Measurements from ENCODE around the gene KATNA1. TPM values are rescaled to one million over a fixed set of nuclear protein-coding genes. Genes with fewer than 3 reads are reported as not detected.

The KATNA1 gene
- total RNA-seq, 4 donors from 2014 or later: 11.7 to 27.5 (median 15.6) TPM

DNA sequence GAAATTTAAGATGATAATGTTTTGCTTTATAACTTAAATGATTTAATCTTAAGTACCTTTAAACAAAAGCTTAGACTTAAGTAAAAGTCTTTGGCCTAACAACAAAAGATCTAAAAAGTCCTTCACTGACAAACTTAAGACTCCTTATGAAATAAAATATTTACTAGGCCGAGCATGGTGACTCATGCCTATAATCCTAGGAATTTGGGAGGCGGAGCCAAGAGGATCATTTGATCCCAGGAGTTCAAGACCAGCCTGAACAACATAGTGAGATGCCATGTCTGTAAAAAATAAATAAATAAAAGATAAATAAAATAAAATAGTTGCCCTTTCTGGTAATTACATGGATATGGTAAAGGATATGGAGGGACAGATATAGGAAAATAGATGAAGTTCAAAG is 12.4 kb downstream of the KATNA1 start:
- Histone ChIP-seq H3K9me3 (no peaks in the 10 kb centered on the region), H3K27me3 (no peaks in the 10 kb centered on the region), H3K36me3 (peaks cover 0 to 65% (median under 1%) of the 10 kb centered on the region in 3 donors), H3K27ac (no peak overlapping the region), H3K4me3 (no peak overlapping the region), H3K4me1 (no peaks in the 10 kb centered on the region)
- no peak for TF ChIP-seq POLR2A (IDR thresholded peaks at IDR 0.05)
- TF ChIP-seq, protein P1, sequence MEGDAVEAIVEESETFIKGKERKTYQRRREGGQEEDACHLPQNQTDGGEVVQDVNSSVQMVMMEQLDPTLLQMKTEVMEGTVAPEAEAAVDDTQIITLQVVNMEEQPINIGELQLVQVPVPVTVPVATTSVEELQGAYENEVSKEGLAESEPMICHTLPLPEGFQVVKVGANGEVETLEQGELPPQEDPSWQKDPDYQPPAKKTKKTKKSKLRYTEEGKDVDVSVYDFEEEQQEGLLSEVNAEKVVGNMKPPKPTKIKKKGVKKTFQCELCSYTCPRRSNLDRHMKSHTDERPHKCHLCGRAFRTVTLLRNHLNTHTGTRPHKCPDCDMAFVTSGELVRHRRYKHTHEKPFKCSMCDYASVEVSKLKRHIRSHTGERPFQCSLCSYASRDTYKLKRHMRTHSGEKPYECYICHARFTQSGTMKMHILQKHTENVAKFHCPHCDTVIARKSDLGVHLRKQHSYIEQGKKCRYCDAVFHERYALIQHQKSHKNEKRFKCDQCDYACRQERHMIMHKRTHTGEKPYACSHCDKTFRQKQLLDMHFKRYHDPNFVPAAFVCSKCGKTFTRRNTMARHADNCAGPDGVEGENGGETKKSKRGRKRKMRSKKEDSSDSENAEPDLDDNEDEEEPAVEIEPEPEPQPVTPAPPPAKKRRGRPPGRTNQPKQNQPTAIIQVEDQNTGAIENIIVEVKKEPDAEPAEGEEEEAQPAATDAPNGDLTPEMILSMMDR (IDR thresholded peaks at IDR 0.05): no peak
- 46 to 67% methylated on average over 2 of the region's 2 CpGs for WGBS, 2 donors
- no peak for DNase-seq
- intact Hi-C loops (cut with DNase I): no loop called here

DNA sequence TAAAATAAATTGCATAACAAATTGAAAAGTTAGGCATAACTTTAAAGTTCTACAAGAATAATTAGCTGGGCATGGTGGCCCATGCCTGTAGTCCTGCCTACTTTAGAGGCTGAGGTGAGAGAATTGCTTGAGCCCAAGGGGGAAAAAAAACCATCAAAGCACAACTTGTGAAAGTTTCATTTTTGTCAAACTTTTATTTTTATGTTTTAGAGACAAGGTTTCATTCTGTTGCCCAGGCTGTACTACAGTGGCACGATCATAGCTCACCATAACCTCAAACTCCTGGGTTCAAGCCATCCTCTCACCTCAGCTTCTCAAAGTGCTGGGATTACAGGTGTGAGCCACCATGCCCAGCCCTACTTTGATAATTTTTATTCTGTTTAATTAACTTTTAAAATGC is 14.2 kb downstream of the KATNA1 start:
- intact Hi-C loops (cut with DNase I): no loop called here
- TF ChIP-seq, protein P1 (IDR thresholded peaks at IDR 0.05): no peak
- no peak for TF ChIP-seq POLR2A (IDR thresholded peaks at IDR 0.05)
- H3K36me3 ChIP-seq: peaks cover 0 to 83% (median 7%) of the 10 kb centered on the region in 3 donors
- no peak for DNase-seq
- no peak overlapping the region for H3K27ac ChIP-seq
- H3K4me1 ChIP-seq: no peaks in the 10 kb centered on the region
- no peaks in the 10 kb centered on the region for H3K9me3 ChIP-seq
- no peaks in the 10 kb centered on the region for H3K27me3 ChIP-seq
- WGBS, 2 donors: 95 to 100% methylated on average over 1 of the region's 1 CpG
- H3K4me3 ChIP-seq: no peak overlapping the region

DNA sequence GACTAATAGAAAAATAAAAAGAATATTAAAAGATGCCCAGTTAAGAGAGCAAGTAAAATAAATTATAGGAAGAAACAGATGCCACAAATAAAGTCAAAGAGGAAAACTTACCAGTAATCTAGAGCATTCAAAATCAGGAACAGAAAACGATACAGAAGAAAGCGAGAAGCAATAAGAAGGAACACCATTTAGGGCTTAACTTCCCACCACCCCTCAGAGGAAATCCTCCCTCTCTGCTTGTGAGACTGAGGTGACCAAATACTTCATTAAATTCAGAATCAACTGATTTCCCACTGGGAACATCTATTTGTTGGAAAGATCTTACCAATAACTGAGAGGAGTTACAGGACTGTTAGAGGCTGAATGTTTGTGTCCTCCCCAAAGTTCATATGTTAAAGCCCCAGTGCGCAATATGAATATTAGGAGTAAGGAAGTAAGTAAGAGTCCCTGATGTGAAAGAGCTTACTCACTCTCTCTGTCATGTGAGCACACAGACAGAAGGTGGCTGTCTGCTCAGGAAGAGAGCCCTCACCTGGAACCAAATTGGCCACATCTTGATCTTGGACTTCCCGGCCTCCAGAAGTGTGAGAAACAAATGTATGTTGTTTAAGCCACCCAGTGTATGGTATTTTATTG is 19.5 kb downstream of the KATNA1 start:
- Histone ChIP-seq H3K27ac (no peak overlapping the region), H3K4me3 (no peak overlapping the region), H3K27me3 (no peaks in the 10 kb centered on the region), H3K36me3 (peaks cover 0 to 71% (median 7%) of the 10 kb centered on the region in 3 donors), H3K4me1 (no peaks in the 10 kb centered on the region), H3K9me3 (no peaks in the 10 kb centered on the region)
- intact Hi-C loops (cut with DNase I): no loop called here
- no peak for DNase-seq
- 76 to 89% methylated on average over 4 of the region's 4 CpGs for WGBS, 2 donors
- TF ChIP-seq POLR2A (IDR thresholded peaks at IDR 0.05): no peak
- TF ChIP-seq, protein P1 (IDR thresholded peaks at IDR 0.05): no peak

DNA sequence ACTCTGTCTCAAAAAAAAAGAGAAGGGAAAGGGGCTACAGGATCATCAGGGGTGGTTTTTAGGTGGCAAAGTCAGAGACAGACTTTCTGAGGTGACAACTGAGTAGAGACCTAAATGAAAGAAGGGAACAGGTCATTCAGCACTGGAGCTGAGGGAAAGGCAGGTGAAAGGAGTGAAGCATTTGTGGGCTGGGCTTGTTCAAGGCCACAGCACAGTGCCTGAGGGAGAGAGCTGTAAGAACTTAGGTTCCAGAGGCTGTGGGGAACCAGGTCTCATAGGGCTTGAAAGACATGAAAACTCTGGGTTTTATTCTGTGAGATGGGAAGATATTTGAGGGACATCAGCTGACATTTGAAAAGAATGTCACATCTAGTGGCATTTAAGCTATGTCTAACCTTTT is 20.8 kb downstream of the KATNA1 start:
- Histone ChIP-seq H3K36me3 (peaks cover 0 to 69% (median 7%) of the 10 kb centered on the region in 3 donors), H3K27me3 (no peaks in the 10 kb centered on the region), H3K4me1 (no peaks in the 10 kb centered on the region), H3K9me3 (no peaks in the 10 kb centered on the region), H3K4me3 (no peak overlapping the region), H3K27ac (no peak overlapping the region)
- intact Hi-C loops (cut with DNase I): no loop called here
- TF ChIP-seq, protein P1 (IDR thresholded peaks at IDR 0.05): no peak
- no peak for TF ChIP-seq POLR2A (IDR thresholded peaks at IDR 0.05)
- DNase-seq: no peak

DNA sequence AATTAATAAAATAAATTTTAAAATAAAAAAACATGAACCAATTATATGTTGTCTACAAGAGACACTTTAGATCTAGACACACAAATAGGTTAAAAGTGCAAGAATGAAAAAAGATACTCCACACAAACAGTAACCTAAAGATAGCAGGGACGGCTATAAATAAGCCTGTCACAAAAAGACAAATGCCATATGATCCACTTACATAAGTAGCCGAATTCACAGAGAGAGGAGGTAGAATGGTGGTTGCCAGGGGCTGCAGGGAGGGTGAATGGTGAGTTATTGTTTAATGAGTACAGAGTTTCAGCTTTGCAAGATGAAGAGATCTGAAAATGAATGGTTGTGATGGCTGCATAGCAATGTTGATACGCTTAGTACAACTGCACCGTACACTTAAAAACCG is 32.7 kb downstream of the KATNA1 start:
- Histone ChIP-seq H3K4me3 (no peak overlapping the region), H3K4me1 (peaks cover 4 to 16% (median 6%) of the 10 kb centered on the region in 3 donors), H3K9me3 (no peaks in the 10 kb centered on the region), H3K27me3 (no peaks in the 10 kb centered on the region), H3K27ac (no peak overlapping the region), H3K36me3 (peaks cover 0 to 56% (median 0%) of the 10 kb centered on the region in 3 donors)
- no peak for TF ChIP-seq POLR2A (IDR thresholded peaks at IDR 0.05)
- TF ChIP-seq, protein P1 (IDR thresholded peaks at IDR 0.05): no peak
- WGBS, 2 donors: 58 to 77% methylated on average over 5 of the region's 5 CpGs
- intact Hi-C loops (cut with DNase I): no loop called here
- DNase-seq: no peak

All from esophagus squamous epithelium (tissue), 5 donors.